ENCODE measurements around the gene TRABD2B. TPM values are rescaled to one million over a fixed set of nuclear protein-coding genes. Genes with fewer than 3 reads are reported as not detected.

Gene TRABD2B
- total RNA-seq, 2 donors from 2014 or later, result 3.1 to 8.1 TPM

GRCh38 chr1:48005253-48006117, 8.3 kb upstream of the TRABD2B start:
- TF ChIP-seq CTCF (IDR thresholded peaks at IDR 0.05), result no peak
- Histone ChIP-seq H3K9me3 (no peaks in the 10 kb centered on the region), H3K27ac (peak overlapping the region in 1 of 2 donors; percentile 67), H3K27me3 (no peaks in the 10 kb centered on the region), H3K4me1 (peaks cover 0 to 23% of the 10 kb centered on the region in 2 donors), H3K36me3 (no peaks in the 10 kb centered on the region), H3K4me3 (no peak overlapping the region)
- DNase-seq (ENCODE audit: low spot score), result no peak

GRCh38 chr1:48003741-48004531, 6.8 kb upstream of the TRABD2B start:
- no peak for TF ChIP-seq CTCF (IDR thresholded peaks at IDR 0.05)
- Histone ChIP-seq H3K36me3 (no peaks in the 10 kb centered on the region), H3K27me3 (no peaks in the 10 kb centered on the region), H3K27ac (peak overlapping the region in 1 of 2 donors; percentile 14), H3K4me3 (no peak overlapping the region), H3K9me3 (no peaks in the 10 kb centered on the region), H3K4me1 (peaks cover 0 to 23% of the 10 kb centered on the region in 2 donors)
- no peak for DNase-seq (ENCODE audit: low spot score)

GRCh38 chr1:48002142-48002541, 5.0 kb upstream of the TRABD2B start:
- Histone ChIP-seq H3K9me3 (no peaks in the 10 kb centered on the region), H3K4me1 (peaks cover 0 to 25% of the 10 kb centered on the region in 2 donors), H3K27me3 (no peaks in the 10 kb centered on the region), H3K4me3 (no peak overlapping the region), H3K36me3 (no peaks in the 10 kb centered on the region), H3K27ac (no peak overlapping the region)
- no peak for DNase-seq (ENCODE audit: low spot score)
- TF ChIP-seq CTCF (IDR thresholded peaks at IDR 0.05), result no peak

- no peak for TF ChIP-seq CTCF (IDR thresholded peaks at IDR 0.05)
- Histone ChIP-seq H3K4me3 (no peak overlapping the region), H3K27ac (no peak overlapping the region), H3K36me3 (no peaks in the 10 kb centered on the region), H3K9me3 (no peaks in the 10 kb centered on the region), H3K4me1 (peaks cover 0 to 21% of the 10 kb centered on the region in 2 donors), H3K27me3 (no peaks in the 10 kb centered on the region)
- DNase-seq (ENCODE audit: low spot score), result no peak
These were observed 4.5 kb upstream of the TRABD2B start for GRCh38 chr1:48001696-48002095.

- Histone ChIP-seq H3K4me3 (no peak overlapping the region), H3K9me3 (no peaks in the 10 kb centered on the region), H3K4me1 (peaks cover 0 to 15% of the 10 kb centered on the region in 2 donors), H3K27me3 (no peaks in the 10 kb centered on the region), H3K36me3 (no peaks in the 10 kb centered on the region), H3K27ac (no peak overlapping the region)
- TF ChIP-seq CTCF (IDR thresholded peaks at IDR 0.05), result no peak
- DNase-seq (ENCODE audit: low spot score), result no peak
These were observed 3.7 kb upstream of the TRABD2B start for GRCh38 chr1:48000883-48001282.
